H1 (cell line): ENCODE measurements around the gene CAVIN1. TPM values are rescaled to one million over a fixed set of nuclear protein-coding genes. Genes with fewer than 3 reads are reported as not detected.

Experiments used
- USF2 ChIP-seq: IDR thresholded peaks from 2 replicates; pipeline ENCODE4 v1.6.1; 2011; ENCODE audit warnings: low read length, improper control_type of control experiment
- polyA plus RNA-seq, 7 experiments: library from polyadenylated mRNA; depleted of rRNA in 3 of 7; stranded (reverse) in 5 of 7; unstranded in 2 of 7; fragments of >200 nt in 5 of 7; fragments of 200-250 nt in 2 of 7; gene quantifications; 1 replicate in 5 of 7; 2 replicates in 1 of 7; 4 replicates in 1 of 7; pipeline versions ENCODE4 v1.2.1 to v1.2.3, GENCODE V29; 2011 to 2013; ENCODE audit warnings: missing spikeins in 2 of 7, mixed read lengths in 2 of 7
- total RNA-seq: library from RNA; stranded (reverse); fragmentation: NEBNext Ultra II Directional; extraction: Animal tissue kit (Norgen Biotek cat#: 25700); gene quantifications from 2 replicates; pipeline ENCODE4 v1.2.1, GENCODE V29; 2021

The CAVIN1 gene
- total and polyA plus RNA-seq, 2 of the 8 experiments (the other 6 are each of a cell fraction or from before 2014, with no cell fraction given), result 16.2 to 41.6 TPM

GRCh38 chr17:42381898-42382297 is 41.2 kb downstream of the CAVIN1 start (continued):
- TF ChIP-seq USF2, result no peak
